ENCODE measurements around the gene DCHS2.

The DCHS2 gene

DNA sequence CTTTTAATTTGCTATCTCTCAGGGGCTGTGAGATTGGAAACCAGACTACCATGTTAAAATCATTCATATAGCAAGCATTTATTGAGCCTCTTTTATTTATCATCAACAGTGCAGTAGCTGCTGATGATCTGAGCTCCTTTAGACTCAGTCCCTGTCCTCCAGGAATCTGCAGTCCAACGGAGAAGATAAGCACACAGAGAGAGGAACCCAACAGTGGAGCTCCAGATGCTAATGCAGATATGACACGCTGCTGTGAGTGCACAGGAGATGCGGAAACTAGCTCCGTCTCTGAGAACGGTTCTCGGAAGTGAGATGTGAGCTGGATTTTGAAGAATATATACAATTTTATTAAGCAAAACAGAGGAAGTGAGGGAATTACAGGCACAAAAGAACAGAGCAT lies 35.4 kb downstream of the DCHS2 start:
- H3K4me1 ChIP-seq (ENCODE audit: control insufficient read depth, insufficient read depth, low read length): no peaks in the 10 kb centered on the region
- no peaks in the 10 kb centered on the region for H3K27me3 ChIP-seq (ENCODE audit: control insufficient read depth, insufficient read depth, low read length, poor library complexity, severe bottlenecking)
- WGBS, 2 experiments: 90 to 91% methylated on average over 6 of the region's 6 CpGs
- H3K4me3 ChIP-seq (ENCODE audit: insufficient read depth, low read depth, low read length): no peak overlapping the region
- no peaks in the 10 kb centered on the region for H3K9me3 ChIP-seq (ENCODE audit: control insufficient read depth, low read length)
- no peaks in the 10 kb centered on the region for H3K36me3 ChIP-seq (ENCODE audit: control insufficient read depth, insufficient read depth, low read length)
- no peak overlapping the region for H3K27ac ChIP-seq (ENCODE audit: insufficient read depth, low read depth, low read length, poor library complexity, severe bottlenecking)

DNA sequence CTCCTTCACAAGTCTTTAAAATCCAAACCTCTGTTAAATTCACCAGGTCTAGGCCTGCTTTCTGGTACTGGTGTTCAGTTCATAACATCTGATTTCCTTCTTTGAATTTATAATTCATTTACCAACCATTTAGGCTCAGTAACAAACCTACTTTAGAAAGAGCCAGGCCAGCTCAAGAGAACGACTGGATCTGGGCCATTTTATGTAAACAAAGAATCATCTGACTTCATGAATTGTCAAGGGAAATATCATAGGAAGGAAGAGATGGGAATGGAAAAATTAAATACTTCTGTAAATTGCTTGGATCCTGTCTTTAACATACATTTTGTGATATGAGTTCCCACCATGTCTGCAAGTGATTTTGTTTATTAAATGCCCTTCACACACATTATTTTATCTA lies 36.5 kb downstream of the DCHS2 start:
- Histone ChIP-seq H3K9me3 (ENCODE audit: control insufficient read depth, low read length) (no peaks in the 10 kb centered on the region), H3K4me1 (ENCODE audit: control insufficient read depth, insufficient read depth, low read length) (no peaks in the 10 kb centered on the region), H3K36me3 (ENCODE audit: control insufficient read depth, insufficient read depth, low read length) (no peaks in the 10 kb centered on the region), H3K4me3 (ENCODE audit: insufficient read depth, low read depth, low read length) (no peak overlapping the region), H3K27ac (ENCODE audit: insufficient read depth, low read depth, low read length, poor library complexity, severe bottlenecking) (no peak overlapping the region), H3K27me3 (ENCODE audit: control insufficient read depth, insufficient read depth, low read length, poor library complexity, severe bottlenecking) (no peaks in the 10 kb centered on the region)
- WGBS, 2 experiments: 80 to 81% methylated on average over 1 of the region's 1 CpG

- H3K27me3 ChIP-seq (ENCODE audit: control insufficient read depth, insufficient read depth, low read length, poor library complexity, severe bottlenecking): no peaks in the 10 kb centered on the region
- H3K36me3 ChIP-seq (ENCODE audit: control insufficient read depth, insufficient read depth, low read length): no peaks in the 10 kb centered on the region
- H3K27ac ChIP-seq (ENCODE audit: insufficient read depth, low read depth, low read length, poor library complexity, severe bottlenecking): no peak overlapping the region
- H3K4me1 ChIP-seq (ENCODE audit: control insufficient read depth, insufficient read depth, low read length): no peaks in the 10 kb centered on the region
- no peak overlapping the region for H3K4me3 ChIP-seq (ENCODE audit: insufficient read depth, low read depth, low read length)
- H3K9me3 ChIP-seq (ENCODE audit: control insufficient read depth, low read length): no peaks in the 10 kb centered on the region
Observed at GRCh38 chr4:154454710-154455109, 36.9 kb downstream of the DCHS2 start.

- Histone ChIP-seq H3K27ac (ENCODE audit: insufficient read depth, low read depth, low read length, poor library complexity, severe bottlenecking) (no peak overlapping the region), H3K4me3 (ENCODE audit: insufficient read depth, low read depth, low read length) (no peak overlapping the region), H3K4me1 (ENCODE audit: control insufficient read depth, insufficient read depth, low read length) (no peaks in the 10 kb centered on the region), H3K27me3 (ENCODE audit: control insufficient read depth, insufficient read depth, low read length, poor library complexity, severe bottlenecking) (no peaks in the 10 kb centered on the region), H3K9me3 (ENCODE audit: control insufficient read depth, low read length) (no peaks in the 10 kb centered on the region), H3K36me3 (ENCODE audit: control insufficient read depth, insufficient read depth, low read length) (no peaks in the 10 kb centered on the region)
- 93% methylated on average over 5 of the region's 5 CpGs for WGBS, 2 experiments
Observed at GRCh38 chr4:154452798-154453346, 38.7 kb downstream of the DCHS2 start.

DNA sequence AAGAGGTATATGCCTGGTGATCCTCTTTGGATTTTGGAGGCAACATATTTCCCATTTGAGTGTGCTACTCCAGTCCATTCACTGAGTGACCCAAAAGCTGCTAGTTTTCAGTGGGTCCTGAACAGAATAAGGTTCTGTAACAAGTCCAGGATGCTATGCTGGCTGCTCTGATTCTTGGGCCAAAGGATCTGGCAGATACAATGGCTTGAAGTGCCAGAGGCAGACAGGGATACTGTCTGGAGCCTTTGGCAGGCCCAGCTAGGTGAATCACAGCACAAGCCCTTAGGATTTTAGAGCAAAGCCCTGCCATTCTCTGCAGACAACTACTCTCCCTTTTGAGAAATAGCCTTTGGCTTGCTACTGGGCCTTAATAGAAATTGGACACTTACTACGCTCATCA lies 40.6 kb downstream of the DCHS2 start:
- Histone ChIP-seq H3K4me1 (ENCODE audit: control insufficient read depth, insufficient read depth, low read length) (no peaks in the 10 kb centered on the region), H3K27ac (ENCODE audit: insufficient read depth, low read depth, low read length, poor library complexity, severe bottlenecking) (no peak overlapping the region), H3K4me3 (ENCODE audit: insufficient read depth, low read depth, low read length) (no peak overlapping the region), H3K36me3 (ENCODE audit: control insufficient read depth, insufficient read depth, low read length) (no peaks in the 10 kb centered on the region), H3K9me3 (ENCODE audit: control insufficient read depth, low read length) (no peaks in the 10 kb centered on the region), H3K27me3 (ENCODE audit: control insufficient read depth, insufficient read depth, low read length, poor library complexity, severe bottlenecking) (no peaks in the 10 kb centered on the region)
- WGBS, 2 experiments: 100% methylated on average over 1 of the region's 1 CpG

DNA sequence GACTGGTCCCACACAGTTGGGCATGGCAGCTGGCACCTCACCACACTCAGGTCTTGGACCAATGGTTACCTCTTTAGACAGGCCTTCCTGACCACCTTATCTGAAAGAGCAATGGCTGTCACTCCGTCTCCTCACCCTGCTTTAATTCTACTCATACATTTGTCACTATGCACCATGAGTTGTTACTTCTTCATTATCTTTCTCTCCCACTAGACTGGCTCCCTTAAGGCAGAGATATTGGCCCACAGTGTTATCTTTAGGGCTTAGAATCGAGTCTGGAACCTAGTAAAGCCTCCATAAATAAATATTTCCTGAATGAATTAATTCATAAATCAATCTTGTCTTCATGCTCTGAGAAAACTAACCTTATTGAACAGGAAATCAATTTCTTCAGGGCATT lies 46.6 kb downstream of the DCHS2 start:
- H3K27ac ChIP-seq (ENCODE audit: insufficient read depth, low read depth, low read length, poor library complexity, severe bottlenecking): no peak overlapping the region
- H3K27me3 ChIP-seq (ENCODE audit: control insufficient read depth, insufficient read depth, low read length, poor library complexity, severe bottlenecking): no peaks in the 10 kb centered on the region
- no peaks in the 10 kb centered on the region for H3K36me3 ChIP-seq (ENCODE audit: control insufficient read depth, insufficient read depth, low read length)
- no peaks in the 10 kb centered on the region for H3K9me3 ChIP-seq (ENCODE audit: control insufficient read depth, low read length)
- H3K4me3 ChIP-seq (ENCODE audit: insufficient read depth, low read depth, low read length): no peak overlapping the region
- H3K4me1 ChIP-seq (ENCODE audit: control insufficient read depth, insufficient read depth, low read length): no peaks in the 10 kb centered on the region
- WGBS, 2 experiments: 90 to 91% methylated on average over 2 of the region's 2 CpGs

- H3K4me3 ChIP-seq (ENCODE audit: insufficient read depth, low read depth, low read length): no peak overlapping the region
- H3K36me3 ChIP-seq (ENCODE audit: control insufficient read depth, insufficient read depth, low read length): no peaks in the 10 kb centered on the region
- H3K27me3 ChIP-seq (ENCODE audit: control insufficient read depth, insufficient read depth, low read length, poor library complexity, severe bottlenecking): no peaks in the 10 kb centered on the region
- H3K9me3 ChIP-seq (ENCODE audit: control insufficient read depth, low read length): no peaks in the 10 kb centered on the region
- H3K27ac ChIP-seq (ENCODE audit: insufficient read depth, low read depth, low read length, poor library complexity, severe bottlenecking): no peak overlapping the region
- WGBS, 2 experiments: 89 to 95% methylated on average over 3 of the region's 3 CpGs
- no peaks in the 10 kb centered on the region for H3K4me1 ChIP-seq (ENCODE audit: control insufficient read depth, insufficient read depth, low read length)
Observed at GRCh38 chr4:154441982-154442381, 49.6 kb downstream of the DCHS2 start.

DNA sequence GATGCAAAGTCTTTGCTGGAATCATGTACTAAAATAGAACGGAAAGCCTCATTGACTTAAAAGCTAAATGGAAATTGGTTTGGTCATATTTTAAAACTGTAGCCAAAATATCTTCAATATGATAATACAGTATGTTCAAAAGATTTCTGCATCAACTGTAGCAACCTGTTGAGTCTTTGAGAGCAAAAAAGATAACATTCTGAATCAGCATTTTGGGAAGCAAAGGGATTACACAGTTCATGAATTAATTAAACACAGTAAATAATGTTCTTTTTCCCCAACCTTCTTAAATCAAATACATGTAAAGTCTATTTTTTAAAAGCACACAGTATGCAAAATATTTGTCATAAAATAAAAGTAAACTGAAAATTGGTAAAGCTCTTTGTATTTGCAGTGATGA lies 50.5 kb downstream of the DCHS2 start:
- no peaks in the 10 kb centered on the region for H3K9me3 ChIP-seq (ENCODE audit: control insufficient read depth, low read length)
- H3K4me1 ChIP-seq (ENCODE audit: control insufficient read depth, insufficient read depth, low read length): no peaks in the 10 kb centered on the region
- 95 to 100% methylated on average over 1 of the region's 1 CpG for WGBS, 2 experiments
- no peaks in the 10 kb centered on the region for H3K36me3 ChIP-seq (ENCODE audit: control insufficient read depth, insufficient read depth, low read length)
- H3K27ac ChIP-seq (ENCODE audit: insufficient read depth, low read depth, low read length, poor library complexity, severe bottlenecking): no peak overlapping the region
- H3K4me3 ChIP-seq (ENCODE audit: insufficient read depth, low read depth, low read length): no peak overlapping the region
- no peaks in the 10 kb centered on the region for H3K27me3 ChIP-seq (ENCODE audit: control insufficient read depth, insufficient read depth, low read length, poor library complexity, severe bottlenecking)

- WGBS, 2 experiments: no CpG with 5 or more reads among the region's 1 CpG
- Histone ChIP-seq H3K9me3 (ENCODE audit: control insufficient read depth, low read length) (no peaks in the 10 kb centered on the region), H3K27ac (ENCODE audit: insufficient read depth, low read depth, low read length, poor library complexity, severe bottlenecking) (no peak overlapping the region), H3K4me3 (ENCODE audit: insufficient read depth, low read depth, low read length) (no peak overlapping the region), H3K36me3 (ENCODE audit: control insufficient read depth, insufficient read depth, low read length) (no peaks in the 10 kb centered on the region), H3K27me3 (ENCODE audit: control insufficient read depth, insufficient read depth, low read length, poor library complexity, severe bottlenecking) (no peaks in the 10 kb centered on the region), H3K4me1 (ENCODE audit: control insufficient read depth, insufficient read depth, low read length) (no peaks in the 10 kb centered on the region)
Observed at GRCh38 chr4:154439224-154439623, 52.4 kb downstream of the DCHS2 start.

DNA sequence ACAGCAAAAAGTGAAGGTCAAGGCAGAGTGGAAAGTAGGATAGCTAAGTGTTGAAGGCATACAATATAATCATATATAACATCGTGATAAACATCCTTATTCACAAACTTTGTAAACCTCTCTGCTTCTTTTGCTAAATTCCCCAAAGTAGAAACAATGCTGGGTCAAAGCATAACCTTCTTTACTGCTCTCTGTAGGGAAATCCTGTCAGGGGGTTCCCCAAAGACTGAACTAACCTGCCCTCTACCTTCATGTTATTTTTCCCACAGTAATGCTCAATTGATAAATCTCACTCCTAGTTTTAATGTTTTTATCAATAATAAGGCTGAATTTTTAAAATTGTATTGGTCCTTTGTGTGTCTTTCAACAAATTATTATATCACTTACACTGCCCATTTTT lies 55.7 kb downstream of the DCHS2 start:
- H3K4me1 ChIP-seq (ENCODE audit: control insufficient read depth, insufficient read depth, low read length): no peaks in the 10 kb centered on the region
- no peaks in the 10 kb centered on the region for H3K27me3 ChIP-seq (ENCODE audit: control insufficient read depth, insufficient read depth, low read length, poor library complexity, severe bottlenecking)
- H3K9me3 ChIP-seq (ENCODE audit: control insufficient read depth, low read length): no peaks in the 10 kb centered on the region
- no peak overlapping the region for H3K4me3 ChIP-seq (ENCODE audit: insufficient read depth, low read depth, low read length)
- H3K36me3 ChIP-seq (ENCODE audit: control insufficient read depth, insufficient read depth, low read length): no peaks in the 10 kb centered on the region
- WGBS, 2 experiments: 82 to 90% methylated on average over 1 of the region's 1 CpG
- H3K27ac ChIP-seq (ENCODE audit: insufficient read depth, low read depth, low read length, poor library complexity, severe bottlenecking): no peak overlapping the region

DNA sequence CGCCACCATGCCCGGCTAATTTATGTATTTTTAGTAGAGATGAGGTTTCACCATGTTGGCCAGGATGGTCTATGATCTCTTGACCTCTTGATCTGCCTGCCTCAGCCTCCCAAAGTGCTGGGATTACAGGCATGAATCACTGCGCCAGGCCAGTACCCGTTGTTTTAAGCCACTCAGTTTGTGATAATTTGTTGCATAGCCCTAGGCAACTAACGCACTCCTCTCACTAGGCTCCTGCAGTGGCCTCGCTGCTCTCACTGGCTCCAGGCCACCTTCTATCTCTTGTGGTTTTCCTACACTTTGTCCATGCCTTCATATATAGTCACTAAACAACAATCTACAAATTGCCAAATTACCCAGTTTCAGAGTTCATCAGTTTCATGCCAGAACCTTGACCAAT lies 58.1 kb downstream of the DCHS2 start:
- H3K4me1 ChIP-seq (ENCODE audit: control insufficient read depth, insufficient read depth, low read length): no peaks in the 10 kb centered on the region
- no peaks in the 10 kb centered on the region for H3K9me3 ChIP-seq (ENCODE audit: control insufficient read depth, low read length)
- no peak overlapping the region for H3K27ac ChIP-seq (ENCODE audit: insufficient read depth, low read depth, low read length, poor library complexity, severe bottlenecking)
- H3K27me3 ChIP-seq (ENCODE audit: control insufficient read depth, insufficient read depth, low read length, poor library complexity, severe bottlenecking): no peaks in the 10 kb centered on the region
- 95 to 96% methylated on average over 6 of the region's 6 CpGs for WGBS, 2 experiments
- no peak overlapping the region for H3K4me3 ChIP-seq (ENCODE audit: insufficient read depth, low read depth, low read length)
- no peaks in the 10 kb centered on the region for H3K36me3 ChIP-seq (ENCODE audit: control insufficient read depth, insufficient read depth, low read length)

Data from ectodermal cell (in vitro differentiated cells).